DMS153 (cell line): Measurements from ENCODE around the gene RNF111.
A peak's percentile ranks its signal among the peaks of the same experiment; 100 is the strongest.
"Not testable (repeated sequence)": the region's sequence is repeated elsewhere in the genome, so short reads cannot be mapped to it uniquely, and the experiment has no call there.

ENCODE experiments used
- DNase-seq: peaks from one replicate; lab custom pipeline; 2025; lab: John Stamatoyannopoulos, UW

Gene RNF111

GRCh38 chr15:59059076-59059597 is 71.7 kb downstream of the RNF111 start:
- no peak for DNase-seq

GRCh38 chr15:59060348-59060747 is 72.9 kb downstream of the RNF111 start:
- no peak for DNase-seq

GRCh38 chr15:59063042-59063441 is 75.6 kb downstream of the RNF111 start:
- DNase-seq, result no peak

- no peak for DNase-seq
Observed at GRCh38 chr15:59069430-59069829, 82.0 kb downstream of the RNF111 start.

- DNase-seq, result no peak
Observed at GRCh38 chr15:59074607-59075006, 87.1 kb downstream of the RNF111 start.

DNA sequence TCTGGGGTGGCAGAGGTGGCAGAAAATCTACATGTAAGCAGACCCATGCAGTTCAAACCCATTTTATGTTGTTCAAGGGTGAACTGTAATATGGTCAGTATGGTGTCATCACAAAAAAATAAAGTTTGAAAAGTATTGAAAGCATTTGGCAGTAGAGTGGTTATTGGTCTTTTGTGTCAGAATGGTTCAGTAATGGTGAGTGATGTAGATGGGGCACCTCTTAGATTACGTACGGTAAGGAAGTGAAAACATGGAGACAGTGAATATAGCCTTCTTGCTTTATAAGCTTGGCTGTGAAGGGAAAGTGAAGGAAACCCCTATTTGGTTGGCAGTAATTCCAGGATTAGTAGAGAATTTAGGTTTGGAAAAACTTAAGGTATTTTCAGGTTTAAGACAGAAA is 100.3 kb downstream of the RNF111 start:
- no peak for DNase-seq

DNA sequence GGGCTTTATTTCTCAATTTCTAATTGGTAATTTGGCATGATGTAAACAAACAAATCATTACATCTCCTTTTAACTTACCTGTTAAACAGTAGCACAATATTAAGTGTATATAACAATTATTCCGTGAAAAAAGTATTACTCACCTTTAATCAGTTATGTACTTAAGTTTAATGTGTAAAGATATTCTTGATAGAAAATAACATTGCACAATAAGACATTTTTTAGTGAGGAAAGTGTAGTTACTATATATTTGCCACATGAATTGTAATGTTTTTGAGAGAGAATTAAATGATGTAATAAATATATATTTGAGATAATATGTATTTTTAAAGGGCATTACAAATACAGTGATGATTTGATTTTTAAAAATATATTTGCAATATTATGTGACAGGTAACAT is 106.6 kb downstream of the RNF111 start:
- DNase-seq, result no peak

DNA sequence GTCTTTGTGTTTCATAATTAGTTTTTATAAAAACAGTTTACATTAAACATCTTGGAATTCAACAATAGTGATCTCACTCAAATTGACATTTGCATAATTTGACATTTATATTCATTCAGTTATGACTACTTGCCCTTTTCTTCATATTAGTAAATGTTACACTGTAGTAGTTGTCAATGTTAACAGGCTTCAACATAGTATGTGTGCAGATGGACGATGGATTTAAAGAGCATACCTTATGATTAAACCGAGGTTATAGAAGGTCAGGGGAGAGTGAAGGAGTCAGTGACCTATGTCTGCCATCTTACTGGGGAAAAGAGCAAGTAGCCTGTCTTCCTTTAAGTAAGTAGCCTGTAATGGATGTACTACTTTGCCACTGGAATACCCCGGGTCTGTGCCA is 109.0 kb downstream of the RNF111 start:
- no peak for DNase-seq

DNA sequence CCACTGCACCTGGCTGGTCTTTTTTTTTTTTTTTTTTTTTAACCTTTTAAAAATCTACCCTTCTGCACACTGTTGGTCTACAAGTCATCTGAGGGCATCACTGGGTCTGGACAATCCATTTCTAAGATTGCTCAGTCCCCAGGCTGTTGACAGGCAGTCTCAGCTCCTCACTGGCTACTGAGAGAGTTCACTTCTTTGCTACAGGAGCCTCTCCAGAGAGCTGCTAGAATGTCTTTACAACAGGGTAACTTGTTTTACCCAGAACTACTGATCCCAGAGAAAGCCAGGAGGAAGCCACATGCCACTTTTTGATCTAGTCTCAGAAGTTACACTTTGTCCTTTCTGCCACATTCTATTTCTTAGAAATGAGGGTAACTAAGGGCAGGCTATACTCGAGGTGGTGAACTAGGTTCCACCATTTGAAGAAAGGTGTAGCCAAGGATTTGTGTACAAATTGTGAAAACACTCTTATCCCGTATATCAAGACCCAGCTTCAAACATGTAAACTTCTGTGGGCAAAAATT is 111.8 kb downstream of the RNF111 start:
- no peak for DNase-seq

GRCh38 chr15:59104602-59104911 is 117.1 kb downstream of the RNF111 start:
- no peak for DNase-seq

DNA sequence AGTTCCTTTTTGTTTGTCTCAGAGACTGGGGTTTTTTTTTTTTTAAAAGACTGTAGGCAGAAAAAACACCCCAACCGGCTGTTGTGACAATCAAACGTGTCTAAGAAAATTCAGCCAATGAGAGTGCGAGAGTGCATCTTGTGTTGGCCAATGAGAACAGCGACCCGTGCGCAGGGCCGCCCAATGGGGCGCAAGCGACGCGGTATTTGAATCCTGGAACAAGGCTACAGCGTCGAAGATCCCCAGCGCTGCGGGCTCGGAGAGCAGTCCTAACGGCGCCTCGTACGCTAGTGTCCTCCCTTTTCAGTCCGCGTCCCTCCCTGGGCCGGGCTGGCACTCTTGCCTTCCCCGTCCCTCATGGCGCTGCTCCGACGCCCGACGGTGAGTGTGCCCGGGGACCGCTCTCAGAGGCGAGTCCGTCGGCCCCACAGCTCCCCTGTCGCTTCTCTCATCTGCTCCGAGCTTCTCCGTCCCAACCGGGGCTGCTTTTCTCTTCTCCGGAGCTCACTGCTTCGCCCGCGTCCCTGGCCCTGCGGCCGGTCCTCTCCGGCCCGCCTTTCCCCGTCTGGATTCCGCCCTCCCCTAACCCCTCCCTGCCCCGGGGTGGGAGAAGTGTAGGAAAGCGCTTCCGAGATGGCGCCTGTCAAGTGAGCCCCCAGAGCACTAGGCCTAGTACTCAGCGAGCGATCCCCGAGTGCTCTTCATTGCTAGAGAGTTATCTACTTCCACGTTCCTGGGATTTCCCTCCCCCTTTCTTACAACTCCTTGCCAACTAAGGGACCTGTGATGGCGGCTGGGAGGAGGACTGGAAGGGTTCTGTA is 117.7 kb downstream of the RNF111 start, which contains the start of gene CCNB2:
CCNB2 (plus strand) TSS at position 235 of the 821 bp plus-strand sequence; CDS start at position 358, 123 bp downstream.
- peak; percentile 57 for DNase-seq

- no peak for DNase-seq
Observed at GRCh38 chr15:59105854-59106253, 118.4 kb downstream of the RNF111 start.

DNA sequence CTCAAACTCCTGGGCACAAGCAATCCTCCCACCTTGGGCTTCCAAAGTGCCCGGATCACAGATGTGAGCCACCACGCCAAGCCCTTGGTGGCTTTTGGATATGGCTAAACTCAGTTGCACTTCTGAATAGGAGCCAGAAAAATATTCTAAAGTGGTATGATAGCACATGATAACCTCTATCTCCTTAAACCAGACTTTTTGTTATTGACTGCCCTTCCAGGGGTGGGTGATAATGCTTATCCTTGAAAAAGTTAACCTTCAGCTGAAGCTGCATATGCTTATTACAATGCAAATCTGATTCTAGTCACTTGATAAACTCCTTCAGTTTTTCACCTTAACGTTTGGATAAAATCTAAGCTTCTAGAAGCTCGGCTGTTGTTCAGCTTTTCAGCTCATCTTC is 123.8 kb downstream of the RNF111 start:
- no peak for DNase-seq

DNA sequence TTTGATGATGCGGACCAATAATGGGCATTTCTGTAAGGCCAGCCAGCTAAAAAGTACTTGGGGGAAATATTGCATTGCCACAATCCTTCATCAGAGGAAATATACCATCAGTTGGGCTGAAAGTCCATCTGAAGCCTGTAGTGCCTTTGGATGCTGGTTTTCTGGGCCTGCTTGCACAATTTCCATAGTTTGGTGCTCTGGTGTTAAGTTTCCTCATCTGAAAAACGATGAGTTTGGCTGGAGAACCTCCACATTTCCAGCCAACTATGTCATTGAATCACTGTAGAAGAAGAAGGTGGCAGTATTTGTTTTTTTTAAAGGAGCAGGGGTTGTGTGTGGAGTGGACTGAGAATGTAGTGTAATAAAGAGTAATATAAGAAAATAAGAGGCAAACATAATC is 127.6 kb downstream of the RNF111 start:
- no peak for DNase-seq

- no peak for DNase-seq
Observed at GRCh38 chr15:59116141-59116540, 128.7 kb downstream of the RNF111 start.

DNA sequence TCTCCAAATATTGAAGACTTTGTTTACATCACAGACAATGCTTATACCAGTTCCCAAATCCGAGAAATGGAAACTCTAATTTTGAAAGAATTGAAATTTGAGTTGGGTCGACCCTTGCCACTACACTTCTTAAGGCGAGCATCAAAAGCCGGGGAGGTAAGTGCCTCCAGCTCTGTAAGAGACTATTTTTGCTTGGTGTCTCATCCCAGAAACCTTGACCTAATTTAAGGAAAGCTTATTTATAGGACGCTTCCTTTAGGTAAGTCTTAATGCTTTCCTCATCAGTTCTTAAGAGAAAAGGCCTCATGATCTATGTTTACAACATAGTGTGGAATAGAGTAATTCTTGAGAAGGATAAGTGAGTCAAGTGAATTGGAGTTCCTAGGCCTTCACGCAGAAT is 129.3 kb downstream of the RNF111 start:
- no peak for DNase-seq

- no peak for DNase-seq
Observed at GRCh38 chr15:59119625-59120024, 132.2 kb downstream of the RNF111 start.

- DNase-seq, result no peak
Observed at GRCh38 chr15:59120937-59121336, 133.5 kb downstream of the RNF111 start.

GRCh38 chr15:59124261-59124660 is 136.8 kb downstream of the RNF111 start:
- no peak for DNase-seq

GRCh38 chr15:59125683-59126082 is 138.2 kb downstream of the RNF111 start:
- not testable (repeated sequence) for DNase-seq

DNA sequence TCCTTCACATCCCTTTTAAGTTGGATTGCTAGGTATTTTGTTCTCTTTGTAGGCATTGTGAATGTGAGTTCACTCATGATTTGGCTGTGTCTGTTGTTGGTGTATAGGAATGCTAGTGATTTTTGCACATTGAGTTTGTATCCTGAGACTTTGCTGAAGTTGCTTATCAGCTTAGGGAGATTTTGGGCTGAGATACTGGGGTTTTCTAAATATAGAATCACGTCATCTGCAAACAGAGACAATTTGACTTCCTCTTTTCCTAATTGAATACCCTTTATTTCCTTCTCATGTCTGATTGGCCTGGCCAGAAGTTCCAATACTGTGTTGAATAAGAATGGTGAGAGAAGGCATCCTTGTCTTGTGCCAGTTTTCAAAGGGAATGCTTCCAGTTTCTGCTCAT is 139.8 kb downstream of the RNF111 start:
- not testable (repeated sequence) for DNase-seq

DNA sequence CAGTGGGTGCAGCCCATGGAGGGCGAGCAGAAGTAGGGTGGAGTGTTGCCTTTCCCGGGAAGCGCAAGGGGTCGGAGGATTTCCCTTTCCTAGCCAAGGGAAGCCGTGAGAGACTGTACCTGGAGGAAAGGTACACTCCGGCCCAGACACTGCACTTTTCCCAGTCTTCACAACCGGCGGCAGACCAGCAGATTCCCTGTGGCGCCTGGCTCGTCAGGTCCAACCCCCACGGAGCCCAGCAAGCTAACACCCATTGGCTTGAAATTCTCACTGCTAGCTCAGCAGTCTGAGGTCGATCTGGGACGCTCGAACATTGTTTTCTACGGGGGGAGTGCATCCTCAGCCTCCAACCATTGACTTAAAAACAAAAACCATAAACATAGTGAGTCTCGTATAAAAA is 144.0 kb downstream of the RNF111 start:
- DNase-seq, result no peak

GRCh38 chr15:59131969-59132562 is 144.6 kb downstream of the RNF111 start:
- no peak for DNase-seq
